T-cell (primary cell): Measurements from ENCODE around the gene PRRT1. TPM values are rescaled to one million over a fixed set of nuclear protein-coding genes. Genes with fewer than 3 reads are reported as not detected.

Experiments used
- ATAC-seq, 4 experiments: fragments of 200-7000 bp in 3 of 4; fragments of 150-1000 bp in 1 of 4; cut with Tn5 transposase; replicated peaks in 1 of 4; 1 replicate in 3 of 4; 2 replicates in 1 of 4; pipeline ENCODE4 v1.10.0; 2021; ENCODE audit warnings: moderate library complexity in 3 of 4, mild to moderate bottlenecking in 2 of 4, moderate number of reproducible peaks in 1 of 4
- CTCF ChIA-PET, 2 donors: fragments of 300-600 bp; sonication (Branson Sonifier 250); formaldehyde crosslinking; loops; one replicate each; lab custom pipeline; 2022; ENCODE audit warnings: antibody characterized with exemption in 2 of 2; lab: Charles Lee
- POLR2A ChIA-PET, 2 donors: fragments of 300-600 bp; sonication (Branson Sonifier 250); formaldehyde crosslinking; loops; one replicate each; lab custom pipeline; 2022; ENCODE audit warnings: antibody characterized with exemption in 2 of 2; lab: Charles Lee
- DNase-seq, 35 experiments: peaks; one replicate each; pipeline versions ENCODE4 v3.0.0 to v3.0.0-alpha.2; 2013 to 2023
- H3K27ac ChIP-seq: one replicate; pipeline ENCODE4 v1.5.1; 2013; ENCODE audit warnings: low read length
- H3K27me3 ChIP-seq, 2 experiments: replicated peaks in 1 of 2; 1 replicate in 1 of 2; 2 replicates in 1 of 2; pipeline versions ENCODE4 v1.6.1 to v1.7.0; 2013; ENCODE audit warnings: low read length in 1 of 2, mixed read lengths in 1 of 2; ENCODE audit not compliant: control insufficient read depth in 2 of 2, insufficient read depth in 2 of 2; ENCODE audit errors: extremely low read depth in 1 of 2
- H3K36me3 ChIP-seq, 2 donors: 1 replicate in 1 of 2; 2 replicates in 1 of 2; pipeline versions ENCODE4 v1.6.1 to v1.7.0; 2013; ENCODE audit warnings: low read length in 1 of 2; ENCODE audit not compliant: control insufficient read depth in 2 of 2, insufficient read depth in 1 of 2; ENCODE audit errors: extremely low read depth in 1 of 2
- H3K4me1 ChIP-seq, 2 experiments: 1 replicate in 1 of 2; 2 replicates in 1 of 2; pipeline versions ENCODE4 v1.6.1 to v1.7.0; 2013; ENCODE audit warnings: low read length in 2 of 2, mixed read lengths in 1 of 2; ENCODE audit not compliant: insufficient read depth in 2 of 2, control insufficient read depth in 1 of 2; ENCODE audit errors: extremely low read depth in 1 of 2
- H3K4me3 ChIP-seq, 2 donors: 1 replicate in 1 of 2; 2 replicates in 1 of 2; pipeline versions ENCODE4 v1.5.1 to v1.7.0; 2013; ENCODE audit warnings: mild to moderate bottlenecking in 2 of 2, low read length in 1 of 2, moderate library complexity in 1 of 2; ENCODE audit not compliant: control insufficient read depth in 1 of 2; ENCODE audit errors: extremely low read depth in 1 of 2
- H3K9me3 ChIP-seq: 2 replicates; pipeline ENCODE4 v1.7.0; 2013
- H3K27ac Mint-ChIP-seq, 2 donors: one replicate each; pipeline ENCODE4 v1.8.0; 2020 to 2021; ENCODE audit warnings: mild to moderate bottlenecking in 2 of 2, mixed read lengths in 2 of 2
- H3K27me3 Mint-ChIP-seq, 2 donors: one replicate each; pipeline ENCODE4 v1.8.0; 2021 to 2022; ENCODE audit warnings: mixed read lengths in 2 of 2
- H3K36me3 Mint-ChIP-seq: one replicate; pipeline ENCODE4 v1.8.0; 2021; ENCODE audit warnings: mixed read lengths
- H3K4me1 Mint-ChIP-seq, 3 donors: one replicate each; pipeline ENCODE4 v1.8.0; 2020 to 2022; ENCODE audit warnings: mixed read lengths in 3 of 3, mild to moderate bottlenecking in 1 of 3
- H3K4me3 Mint-ChIP-seq, 3 donors: one replicate each; pipeline ENCODE4 v1.8.0; 2020 to 2022; ENCODE audit warnings: mild to moderate bottlenecking in 3 of 3, mixed read lengths in 3 of 3, moderate library complexity in 3 of 3
- H3K9me3 Mint-ChIP-seq, 3 donors: one replicate each; pipeline ENCODE4 v1.8.0; 2020 to 2022; ENCODE audit warnings: mixed read lengths in 3 of 3
- WGBS: methylation state at CpG from one replicate; pipeline ENCODE4 v1.1.5; 2013; ENCODE audit warnings: missing lambda C conversion rate; ENCODE audit not compliant: insufficient coverage; 5-methylcytosine and 5-hydroxymethylcytosine counted together
- total RNA-seq, 35 experiments: library from RNA in 6 of 35; stranded (reverse) in 6 of 35; fragments of 120-200 nt in 1 of 35; gene quantifications; one replicate each; pipeline versions ENCODE4 v1.2.1 to v1.2.4 and lab custom pipeline; 2013 to 2026

PRRT1 gene
- total RNA-seq, 5 donors from 2014 or later (not counting 1 experiment from before 2014, with no cell fraction given) = 1.7 to 3.3 (median 2.3) TPM

- Histone ChIP-seq H3K9me3 (no peaks in the 10 kb centered on the region), H3K36me3 (peaks cover 3 to 43% of the 10 kb centered on the region in 2 donors), H3K4me3 (no peak overlapping the region), H3K4me1 (no peaks in the 10 kb centered on the region), H3K27me3 (no peaks in the 10 kb centered on the region), H3K27ac (no peak overlapping the region)
- Mint-ChIP-seq H3K9me3 (no peaks in the 10 kb centered on the region), H3K36me3 (peaks cover 44% of the 10 kb centered on the region), H3K4me3 (no peak overlapping the region), H3K4me1 (peaks cover 3 to 10% (median 4%) of the 10 kb centered on the region in 3 donors), H3K27ac (no peak overlapping the region), H3K27me3 (no peaks in the 10 kb centered on the region)
- ChIA-PET CTCF (no interaction called here), POLR2A (no interaction called here)
- 98% methylated on average over 19 of the region's 30 CpGs for WGBS
- DNase-seq = no peak
- ATAC-seq = no peak
Measured at GRCh38 chr6:32166411-32167061, 14.8 kb upstream of the PRRT1 start.

DNA sequence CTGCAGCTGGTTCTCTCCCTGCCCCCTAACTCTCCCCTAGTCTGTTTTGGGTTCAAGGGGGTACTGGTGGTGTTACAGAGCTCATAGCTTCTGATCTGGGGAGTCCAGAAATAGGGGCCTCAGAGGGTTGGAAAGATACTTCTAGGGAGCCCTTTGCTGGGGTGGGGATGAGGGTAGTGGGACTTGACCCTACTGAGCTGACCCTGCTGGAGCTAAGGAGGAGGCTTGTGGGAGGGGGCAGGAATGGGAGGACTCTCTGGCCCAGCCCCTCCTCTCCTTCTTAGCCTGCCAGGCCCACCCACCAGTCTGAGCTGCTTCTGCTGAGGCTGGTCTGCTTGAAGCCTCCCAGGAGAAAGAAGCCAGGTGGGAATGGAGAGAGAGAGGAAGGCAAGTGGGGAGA is 12.6 kb upstream of the PRRT1 start, which contains the start of gene EGFL8:
Gene EGFL8 (plus strand): TSS at position 301 of the 400 bp plus-strand sequence. CDS start 1,571 bp downstream, outside the sequence.
- peaks cover 0 to 24% of the 10 kb centered on the region in 2 donors for H3K36me3 ChIP-seq
- Mint-ChIP-seq H3K27me3 (no peaks in the 10 kb centered on the region), H3K36me3 (peaks cover 26% of the 10 kb centered on the region), H3K4me3 (no peak within 1 kb of the TSS), H3K27ac (no peak within 1 kb of the TSS), H3K4me1 (no peaks in the 10 kb centered on the region), H3K9me3 (no peaks in the 10 kb centered on the region)
- DNase-seq (no peak), ATAC-seq (no peak)
- ChIA-PET CTCF (no interaction called here), POLR2A (no interaction called here)
- no peaks in the 10 kb centered on the region for H3K9me3 ChIP-seq
- no peaks in the 10 kb centered on the region for H3K4me1 ChIP-seq
- H3K4me3 ChIP-seq = no peak within 1 kb of the TSS
- H3K27ac ChIP-seq = no peak within 1 kb of the TSS
- H3K27me3 ChIP-seq = no peaks in the 10 kb centered on the region

- ChIA-PET CTCF (no interaction called here), POLR2A (no interaction called here)
- Mint-ChIP-seq H3K4me3 (no peak overlapping the region), H3K27ac (no peak overlapping the region), H3K9me3 (no peaks in the 10 kb centered on the region), H3K27me3 (no peaks in the 10 kb centered on the region), H3K36me3 (peaks cover 22% of the 10 kb centered on the region), H3K4me1 (no peaks in the 10 kb centered on the region)
- no peak for DNase-seq
- H3K27me3 ChIP-seq = no peaks in the 10 kb centered on the region
- H3K4me1 ChIP-seq = no peaks in the 10 kb centered on the region
- no peak overlapping the region for H3K27ac ChIP-seq
- no peaks in the 10 kb centered on the region for H3K9me3 ChIP-seq
- H3K36me3 ChIP-seq = peaks cover 0 to 18% of the 10 kb centered on the region in 2 donors
- ATAC-seq = no peak
- WGBS = no CpG with 5 or more reads among the region's 7 CpGs
- no peak overlapping the region for H3K4me3 ChIP-seq
Measured at GRCh38 chr6:32163559-32164258, 12.0 kb upstream of the PRRT1 start.

- Mint-ChIP-seq H3K27me3 (peaks cover 0 to 3% of the 10 kb centered on the region in 2 donors), H3K9me3 (no peaks in the 10 kb centered on the region), H3K4me1 (peaks cover 20 to 26% (median 26%) of the 10 kb centered on the region in 3 donors), H3K4me3 (no peak overlapping the region), H3K36me3 (peaks cover 16% of the 10 kb centered on the region), H3K27ac (no peak overlapping the region)
- Histone ChIP-seq H3K36me3 (peaks cover 6 to 12% of the 10 kb centered on the region in 2 donors), H3K4me3 (no peak overlapping the region), H3K27ac (no peak overlapping the region), H3K4me1 (peaks cover 6 to 29% of the 10 kb centered on the region in 2 experiments), H3K9me3 (no peaks in the 10 kb centered on the region), H3K27me3 (peaks cover 0 to 4% of the 10 kb centered on the region in 2 experiments)
- DNase-seq (no peak), ATAC-seq (no peak)
- ChIA-PET POLR2A (no interaction called here), CTCF (no interaction called here)
Measured at GRCh38 chr6:32158052-32158451, 6.3 kb upstream of the PRRT1 start.

DNA sequence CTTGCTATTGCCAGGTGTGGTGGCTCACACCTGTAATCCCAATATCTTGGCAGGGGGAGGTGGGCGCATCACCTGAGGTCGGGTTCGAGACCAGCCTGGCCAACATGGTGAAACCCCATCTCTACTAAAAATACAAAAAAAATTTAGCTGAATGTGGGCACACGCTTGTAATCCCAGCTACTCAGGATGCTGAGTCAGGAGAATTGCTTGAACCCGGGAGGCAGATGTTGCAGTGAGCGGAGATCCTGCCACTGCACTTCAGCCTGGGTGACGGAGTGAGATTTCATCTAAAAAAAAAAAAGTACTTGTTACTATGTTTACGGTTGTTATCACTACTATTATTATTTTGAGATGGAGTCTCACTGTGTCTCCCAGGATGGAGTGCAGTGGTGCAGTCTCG is 5.2 kb upstream of the PRRT1 start:
- Mint-ChIP-seq H3K27me3 (peaks cover 0 to 7% of the 10 kb centered on the region in 2 donors), H3K9me3 (no peaks in the 10 kb centered on the region), H3K4me1 (peaks cover 32 to 38% (median 38%) of the 10 kb centered on the region in 3 donors), H3K36me3 (peaks cover 14% of the 10 kb centered on the region), H3K4me3 (no peak overlapping the region), H3K27ac (no peak overlapping the region)
- no peak for ATAC-seq
- Histone ChIP-seq H3K4me1 (peaks cover 6 to 40% of the 10 kb centered on the region in 2 experiments), H3K27ac (no peak overlapping the region), H3K27me3 (peaks cover 0 to 11% of the 10 kb centered on the region in 2 experiments), H3K36me3 (peaks cover 6% of the 10 kb centered on the region in 2 donors), H3K9me3 (no peaks in the 10 kb centered on the region), H3K4me3 (no peak overlapping the region)
- POLR2A ChIA-PET = no interaction called here
- DNase-seq = no peak
- WGBS = no CpG with 5 or more reads among the region's 9 CpGs
- CTCF ChIA-PET = no interaction called here

GRCh38 chr6:32154514-32155161 is 2.9 kb upstream of the PRRT1 start:
- peak; percentile 70 to 80 (median 78) for ATAC-seq
- Mint-ChIP-seq H3K9me3 (no peaks in the 10 kb centered on the region), H3K27ac (peak overlapping the region; percentile 75 to 93), H3K4me1 (peaks cover 46 to 60% (median 53%) of the 10 kb centered on the region in 3 donors), H3K4me3 (peak overlapping the region; percentile 91 to 97 (median 94)), H3K36me3 (peaks cover 14% of the 10 kb centered on the region), H3K27me3 (peaks cover 5 to 22% of the 10 kb centered on the region in 2 donors)
- peaks cover 6% of the 10 kb centered on the region in 2 donors for H3K36me3 ChIP-seq
- H3K27ac ChIP-seq = peak overlapping the region; percentile 81
- H3K4me1 ChIP-seq = peaks cover 6 to 55% of the 10 kb centered on the region in 2 experiments
- under 1% methylated on average over 22 of the region's 34 CpGs for WGBS
- DNase-seq = peak; percentile 34 to 79 (median 54)
- peak overlapping the region; percentile 92 for H3K4me3 ChIP-seq
- H3K9me3 ChIP-seq = no peaks in the 10 kb centered on the region
- H3K27me3 ChIP-seq = peaks cover 0 to 26% of the 10 kb centered on the region in 2 experiments
- POLR2A ChIA-PET = interaction anchor here in 1 of 2 donors (0.6 kb wide), 1 partner anchor 1447 kb away, joined by 5 read pairs; no protein-coding TSS in a partner anchor
- CTCF ChIA-PET = interaction anchor here in 1 of 2 donors (0.6 to 1.0 kb wide), 2 partner anchors 36 to 248 kb away, joined by 3 read pairs; no protein-coding TSS in a partner anchor
